Parathyroid adenoma (tissue), 2 donors: ENCODE results near the gene SKOR1.

Experiments used
- H2AFZ ChIP-seq: fragments of 300-600 bp; sonication (generic); one replicate; pipeline ENCODE4 v1.7.0; 2017; ENCODE audit warnings: antibody characterized with exemption, mild to moderate bottlenecking
- H3K27ac ChIP-seq: fragments of 300-600 bp; sonication (generic); one replicate; pipeline ENCODE4 v1.7.0; 2017
- H3K27me3 ChIP-seq: fragments of 300-600 bp; sonication (generic); one replicate; pipeline ENCODE4 v1.7.0; 2017; ENCODE audit warnings: low read length; ENCODE audit not compliant: control insufficient read depth, insufficient read depth
- H3K36me3 ChIP-seq: fragments of 300-600 bp; sonication (generic); one replicate; pipeline ENCODE4 v1.7.0; 2017; ENCODE audit warnings: low read length; ENCODE audit not compliant: control insufficient read depth, insufficient read depth
- H3K4me1 ChIP-seq: fragments of 300-600 bp; sonication (generic); one replicate; pipeline ENCODE4 v1.7.0; 2017; ENCODE audit warnings: control low read depth
- H3K4me2 ChIP-seq: fragments of 300-600 bp; sonication (generic); one replicate; pipeline ENCODE4 v1.7.0; 2017; ENCODE audit warnings: low read length
- H3K4me3 ChIP-seq: fragments of 300-600 bp; sonication (generic); one replicate; pipeline ENCODE4 v1.7.0; 2017; ENCODE audit warnings: low read depth, low read length
- H3K79me2 ChIP-seq: fragments of 300-600 bp; sonication (generic); one replicate; pipeline ENCODE4 v1.7.0; 2017; ENCODE audit warnings: control low read depth
- H3K9ac ChIP-seq: fragments of 300-600 bp; sonication (generic); one replicate; pipeline ENCODE4 v1.7.0; 2017; ENCODE audit warnings: mild to moderate bottlenecking
- H3K9me3 ChIP-seq: fragments of 300-600 bp; sonication (generic); one replicate; pipeline ENCODE4 v1.7.0; 2017; ENCODE audit warnings: low read length; ENCODE audit not compliant: control insufficient read depth
- TF ChIP-seq, protein P1 (sequence below): fragments of 300-600 bp; sonication (generic); IDR thresholded peaks from one replicate; pipeline ENCODE4 v1.7.0; 2017; ENCODE audit warnings: antibody characterized with exemption, mild to moderate bottlenecking
- donor health status: primary hyperparathyroidism.

SKOR1 gene

DNA sequence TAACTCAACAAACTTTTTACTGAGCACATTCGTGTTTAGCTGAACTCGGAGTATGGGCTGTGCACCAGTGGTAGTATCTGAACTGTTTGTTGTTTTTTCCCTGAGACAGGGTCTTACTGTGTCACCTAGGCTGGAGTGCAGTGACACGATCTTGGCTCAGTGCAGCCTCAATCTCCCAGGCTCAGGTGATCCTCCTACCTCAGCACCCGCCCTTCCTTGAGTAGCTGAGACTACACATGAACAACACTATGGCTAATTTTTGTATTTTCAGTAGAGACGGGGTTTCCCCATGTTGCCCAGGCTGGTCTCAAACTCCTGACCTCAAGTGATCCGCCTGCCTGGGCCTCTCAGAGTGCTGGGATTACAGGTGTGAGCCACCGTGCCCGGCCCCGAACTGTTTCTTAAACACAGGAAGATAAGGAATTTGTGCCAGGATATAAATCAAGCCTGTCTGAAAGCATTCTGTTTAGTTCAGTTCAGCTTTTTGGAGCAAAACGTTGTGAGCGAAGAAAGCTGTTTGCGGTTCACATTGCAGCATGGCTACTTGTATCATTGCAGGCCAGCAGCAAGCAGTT lies 40.4 kb upstream of the SKOR1 start:
- Histone ChIP-seq H3K79me2 (no peaks in the 10 kb centered on the region), H3K4me3 (no peak overlapping the region), H3K9me3 (no peaks in the 10 kb centered on the region), H2AFZ (no peak overlapping the region), H3K4me1 (no peaks in the 10 kb centered on the region), H3K4me2 (no peak overlapping the region), H3K27me3 (no peaks in the 10 kb centered on the region), H3K36me3 (no peaks in the 10 kb centered on the region), H3K9ac (no peak overlapping the region), H3K27ac (no peak overlapping the region)
- TF ChIP-seq, protein P1, sequence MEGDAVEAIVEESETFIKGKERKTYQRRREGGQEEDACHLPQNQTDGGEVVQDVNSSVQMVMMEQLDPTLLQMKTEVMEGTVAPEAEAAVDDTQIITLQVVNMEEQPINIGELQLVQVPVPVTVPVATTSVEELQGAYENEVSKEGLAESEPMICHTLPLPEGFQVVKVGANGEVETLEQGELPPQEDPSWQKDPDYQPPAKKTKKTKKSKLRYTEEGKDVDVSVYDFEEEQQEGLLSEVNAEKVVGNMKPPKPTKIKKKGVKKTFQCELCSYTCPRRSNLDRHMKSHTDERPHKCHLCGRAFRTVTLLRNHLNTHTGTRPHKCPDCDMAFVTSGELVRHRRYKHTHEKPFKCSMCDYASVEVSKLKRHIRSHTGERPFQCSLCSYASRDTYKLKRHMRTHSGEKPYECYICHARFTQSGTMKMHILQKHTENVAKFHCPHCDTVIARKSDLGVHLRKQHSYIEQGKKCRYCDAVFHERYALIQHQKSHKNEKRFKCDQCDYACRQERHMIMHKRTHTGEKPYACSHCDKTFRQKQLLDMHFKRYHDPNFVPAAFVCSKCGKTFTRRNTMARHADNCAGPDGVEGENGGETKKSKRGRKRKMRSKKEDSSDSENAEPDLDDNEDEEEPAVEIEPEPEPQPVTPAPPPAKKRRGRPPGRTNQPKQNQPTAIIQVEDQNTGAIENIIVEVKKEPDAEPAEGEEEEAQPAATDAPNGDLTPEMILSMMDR = no peak

DNA sequence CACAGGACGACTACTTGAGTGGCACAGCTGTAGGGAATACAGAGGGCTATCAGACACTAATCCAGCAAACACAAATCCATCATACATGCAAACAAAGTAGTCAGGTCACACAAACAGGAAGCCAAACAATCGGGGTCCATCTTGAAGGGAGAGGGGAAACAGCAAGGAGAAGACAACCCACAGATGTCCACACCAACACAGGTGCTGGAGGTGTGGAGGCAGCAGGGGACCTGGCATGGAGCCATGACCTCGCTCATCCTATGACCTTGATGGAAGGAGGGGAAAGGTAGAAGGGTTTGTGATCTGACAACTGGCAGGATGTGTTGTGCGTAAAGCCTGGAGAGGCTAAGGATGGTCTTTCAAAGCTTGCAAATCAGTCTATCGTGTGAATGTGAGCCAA lies 39.9 kb upstream of the SKOR1 start:
- no peaks in the 10 kb centered on the region for H3K36me3 ChIP-seq
- H3K9ac ChIP-seq = no peak overlapping the region
- H2AFZ ChIP-seq = no peak overlapping the region
- H3K27ac ChIP-seq = no peak overlapping the region
- H3K4me3 ChIP-seq = no peak overlapping the region
- TF ChIP-seq, protein P1 = no peak
- no peaks in the 10 kb centered on the region for H3K27me3 ChIP-seq
- H3K79me2 ChIP-seq = no peaks in the 10 kb centered on the region
- H3K4me1 ChIP-seq = no peaks in the 10 kb centered on the region
- H3K4me2 ChIP-seq = no peak overlapping the region
- no peaks in the 10 kb centered on the region for H3K9me3 ChIP-seq

DNA sequence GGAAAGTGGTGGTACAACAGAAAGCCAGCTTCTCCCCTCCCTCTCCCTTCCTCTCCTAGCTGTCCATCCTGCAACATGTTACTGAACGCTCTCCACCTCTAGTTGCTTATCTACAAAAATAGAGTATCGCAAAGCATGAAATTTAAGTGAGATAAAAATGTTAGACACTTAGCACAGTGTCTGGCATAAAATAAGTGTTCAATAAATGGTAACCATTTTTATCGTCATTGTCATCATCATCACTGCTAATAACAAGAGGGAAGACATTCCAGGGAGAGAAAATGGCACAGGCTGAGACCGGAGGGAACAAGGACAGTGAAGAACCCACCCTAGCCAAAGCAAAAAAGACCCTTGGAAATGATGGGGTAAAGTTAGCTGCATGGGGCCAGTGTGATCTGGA lies 38.7 kb upstream of the SKOR1 start:
- Histone ChIP-seq H3K36me3 (no peaks in the 10 kb centered on the region), H3K9ac (no peak overlapping the region), H3K4me1 (no peaks in the 10 kb centered on the region), H2AFZ (no peak overlapping the region), H3K4me3 (no peak overlapping the region), H3K79me2 (no peaks in the 10 kb centered on the region), H3K4me2 (no peak overlapping the region), H3K27me3 (no peaks in the 10 kb centered on the region), H3K27ac (no peak overlapping the region), H3K9me3 (no peaks in the 10 kb centered on the region)
- TF ChIP-seq, protein P1 = no peak

DNA sequence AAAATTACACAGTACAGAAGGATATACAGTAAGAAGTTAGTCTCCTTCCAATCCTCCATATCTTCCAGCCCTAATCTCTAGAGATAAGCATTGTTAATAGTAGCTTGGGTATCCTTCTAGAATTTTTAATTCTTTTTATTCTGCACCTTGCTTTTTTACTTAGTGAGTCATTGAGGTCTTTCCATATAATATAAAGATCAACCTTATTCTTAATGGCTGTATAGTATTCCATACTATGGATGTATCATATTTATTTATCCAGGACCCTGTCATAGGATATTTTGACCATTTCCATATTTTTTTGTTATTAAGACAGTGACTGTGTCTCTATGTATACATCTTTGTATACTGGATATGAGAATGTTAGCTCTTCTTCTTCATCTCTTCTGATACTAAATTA lies 36.3 kb upstream of the SKOR1 start:
- H3K36me3 ChIP-seq = no peaks in the 10 kb centered on the region
- H3K4me3 ChIP-seq = no peak overlapping the region
- TF ChIP-seq, protein P1 = no peak
- H3K4me1 ChIP-seq = no peaks in the 10 kb centered on the region
- H3K27ac ChIP-seq = no peak overlapping the region
- H3K9me3 ChIP-seq = no peaks in the 10 kb centered on the region
- H2AFZ ChIP-seq = no peak overlapping the region
- H3K79me2 ChIP-seq = no peaks in the 10 kb centered on the region
- H3K9ac ChIP-seq = no peak overlapping the region
- no peak overlapping the region for H3K4me2 ChIP-seq
- H3K27me3 ChIP-seq = no peaks in the 10 kb centered on the region

DNA sequence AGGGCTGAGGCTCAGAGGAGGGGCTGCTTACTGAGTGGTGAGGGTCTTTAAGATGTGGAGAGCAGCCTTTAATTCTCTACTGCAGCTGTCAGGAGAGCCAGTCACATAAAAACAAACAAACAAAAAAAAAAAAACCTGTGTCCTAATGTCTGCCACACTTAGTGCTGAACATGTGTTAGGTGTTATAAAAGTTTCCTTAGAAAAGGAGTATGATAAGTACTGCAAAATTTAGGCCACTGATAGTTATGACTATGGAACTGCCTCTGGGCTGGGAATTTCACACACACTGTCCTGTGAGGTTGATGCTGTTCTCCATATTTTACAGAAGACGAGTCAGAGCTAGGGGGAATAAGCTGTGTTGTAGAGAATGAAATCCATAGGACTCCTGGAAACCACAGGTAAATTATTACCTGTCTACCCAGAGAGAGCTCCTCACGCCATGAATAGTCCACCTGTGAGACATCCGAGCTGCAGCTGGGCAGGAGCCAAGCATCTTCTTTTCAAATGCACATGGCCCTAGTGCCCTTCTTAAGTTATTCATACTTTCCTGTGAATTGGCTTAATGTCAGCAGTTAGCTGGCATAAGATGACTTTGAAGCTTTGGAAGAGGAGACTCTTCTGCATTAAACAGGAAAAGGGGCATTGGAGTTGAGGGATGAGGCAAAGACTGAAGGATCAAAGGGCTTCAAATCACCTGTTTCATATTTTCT lies 34.5 kb upstream of the SKOR1 start:
- Histone ChIP-seq H3K4me3 (no peak overlapping the region), H3K79me2 (no peaks in the 10 kb centered on the region), H2AFZ (no peak overlapping the region), H3K36me3 (no peaks in the 10 kb centered on the region), H3K9me3 (no peaks in the 10 kb centered on the region), H3K4me2 (no peak overlapping the region), H3K9ac (no peak overlapping the region), H3K27me3 (no peaks in the 10 kb centered on the region), H3K27ac (no peak overlapping the region), H3K4me1 (no peaks in the 10 kb centered on the region)
- TF ChIP-seq, protein P1 = no peak
